ENCODE results near the gene MAN2A1. TPM values are rescaled to one million over a fixed set of nuclear protein-coding genes. Genes with fewer than 3 reads are reported as not detected.

The MAN2A1 gene
- total RNA-seq, 1 experiment from 2014 or later: 86.6 TPM

- H3K9me3 Mint-ChIP-seq: no peaks in the 10 kb centered on the region
- ATAC-seq: no peak
- no peak for DNase-seq (ENCODE audit: low spot score)
- ChIA-PET CTCF (no interaction called here), POLR2A (no interaction called here)
- no peak overlapping the region for H3K27ac Mint-ChIP-seq
- peaks cover 58% of the 10 kb centered on the region for H3K36me3 Mint-ChIP-seq
- TF ChIP-seq CDX4 (CRISPR knock-in tag; IDR thresholded peaks at IDR 0.05; ENCODE audit: borderline replicate concordance) (no peak), ZNF416 (CRISPR knock-in tag; IDR thresholded peaks at IDR 0.05) (no peak), KAT7 (CRISPR knock-in tag; IDR thresholded peaks at IDR 0.05; ENCODE audit: borderline replicate concordance) (no peak), ZNF263 (CRISPR knock-in tag; IDR thresholded peaks at IDR 0.05; ENCODE audit: low read depth) (no peak), ATF3 (CRISPR knock-in tag; conservative IDR thresholded peaks at IDR 0.05) (no peak), ZNF232 (CRISPR knock-in tag; IDR thresholded peaks at IDR 0.05) (no peak)
- TF ChIP-seq, protein P1, sequence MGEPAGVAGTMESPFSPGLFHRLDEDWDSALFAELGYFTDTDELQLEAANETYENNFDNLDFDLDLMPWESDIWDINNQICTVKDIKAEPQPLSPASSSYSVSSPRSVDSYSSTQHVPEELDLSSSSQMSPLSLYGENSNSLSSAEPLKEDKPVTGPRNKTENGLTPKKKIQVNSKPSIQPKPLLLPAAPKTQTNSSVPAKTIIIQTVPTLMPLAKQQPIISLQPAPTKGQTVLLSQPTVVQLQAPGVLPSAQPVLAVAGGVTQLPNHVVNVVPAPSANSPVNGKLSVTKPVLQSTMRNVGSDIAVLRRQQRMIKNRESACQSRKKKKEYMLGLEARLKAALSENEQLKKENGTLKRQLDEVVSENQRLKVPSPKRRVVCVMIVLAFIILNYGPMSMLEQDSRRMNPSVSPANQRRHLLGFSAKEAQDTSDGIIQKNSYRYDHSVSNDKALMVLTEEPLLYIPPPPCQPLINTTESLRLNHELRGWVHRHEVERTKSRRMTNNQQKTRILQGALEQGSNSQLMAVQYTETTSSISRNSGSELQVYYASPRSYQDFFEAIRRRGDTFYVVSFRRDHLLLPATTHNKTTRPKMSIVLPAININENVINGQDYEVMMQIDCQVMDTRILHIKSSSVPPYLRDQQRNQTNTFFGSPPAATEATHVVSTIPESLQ (CRISPR knock-in tag; IDR thresholded peaks at IDR 0.05): no peak
- H3K4me1 Mint-ChIP-seq: peaks cover 9% of the 10 kb centered on the region; the same call in 1 of the 2 replicates
- H3K27me3 Mint-ChIP-seq (ENCODE audit: low read depth): no peaks in the 10 kb centered on the region
- no peak overlapping the region for H3K4me3 Mint-ChIP-seq
Measured at GRCh38 chr5:109849478-109850088, 159.9 kb downstream of the MAN2A1 start.

DNA sequence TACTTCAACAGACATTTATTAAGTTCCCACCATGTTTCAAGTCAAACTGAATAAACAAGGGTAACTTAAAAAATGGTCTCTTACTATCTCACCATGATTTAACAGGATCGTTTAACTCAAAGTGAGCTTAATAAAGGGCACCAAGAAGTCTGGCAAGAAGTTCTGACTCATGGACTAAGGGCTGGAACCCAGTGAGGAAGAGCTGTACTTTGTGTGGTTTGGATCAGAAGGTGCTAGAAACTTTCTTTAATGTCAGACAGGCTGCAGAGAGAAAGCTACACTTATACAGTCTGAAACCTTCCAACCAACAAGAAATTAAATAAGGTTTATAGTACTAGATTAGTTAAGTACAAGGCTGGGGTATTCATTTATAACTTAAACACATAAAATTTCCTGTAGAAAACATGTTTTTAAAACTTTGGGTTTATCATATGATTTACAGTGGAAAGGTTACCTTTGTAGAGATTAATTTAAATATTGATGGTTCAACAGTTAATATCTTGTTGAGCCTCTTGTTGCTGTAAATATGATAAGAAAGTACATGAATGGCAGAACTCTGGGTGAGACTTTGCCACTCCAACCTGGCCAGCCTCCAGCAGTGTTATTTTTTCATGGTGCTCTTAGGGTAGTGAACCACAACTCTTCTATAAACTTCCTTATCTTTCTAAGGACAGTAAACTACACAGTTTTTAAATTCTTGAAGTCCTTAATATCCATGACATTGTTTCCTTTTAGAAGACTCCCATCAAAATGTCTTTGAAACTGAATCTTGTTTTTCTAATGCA lies 162.8 kb downstream of the MAN2A1 start:
- ATAC-seq: no peak
- DNase-seq (ENCODE audit: low spot score): no peak
- ChIA-PET POLR2A (no interaction called here), CTCF (no interaction called here)
- H3K36me3 Mint-ChIP-seq: peaks cover 64% of the 10 kb centered on the region
- no peak overlapping the region for H3K27ac Mint-ChIP-seq
- H3K4me3 Mint-ChIP-seq: no peak overlapping the region
- no peaks in the 10 kb centered on the region for H3K27me3 Mint-ChIP-seq (ENCODE audit: low read depth)
- H3K4me1 Mint-ChIP-seq: peaks cover 17% of the 10 kb centered on the region
- no peak for TF ChIP-seq ZNF232 (CRISPR knock-in tag; IDR thresholded peaks at IDR 0.05)
- TF ChIP-seq, protein P2, sequence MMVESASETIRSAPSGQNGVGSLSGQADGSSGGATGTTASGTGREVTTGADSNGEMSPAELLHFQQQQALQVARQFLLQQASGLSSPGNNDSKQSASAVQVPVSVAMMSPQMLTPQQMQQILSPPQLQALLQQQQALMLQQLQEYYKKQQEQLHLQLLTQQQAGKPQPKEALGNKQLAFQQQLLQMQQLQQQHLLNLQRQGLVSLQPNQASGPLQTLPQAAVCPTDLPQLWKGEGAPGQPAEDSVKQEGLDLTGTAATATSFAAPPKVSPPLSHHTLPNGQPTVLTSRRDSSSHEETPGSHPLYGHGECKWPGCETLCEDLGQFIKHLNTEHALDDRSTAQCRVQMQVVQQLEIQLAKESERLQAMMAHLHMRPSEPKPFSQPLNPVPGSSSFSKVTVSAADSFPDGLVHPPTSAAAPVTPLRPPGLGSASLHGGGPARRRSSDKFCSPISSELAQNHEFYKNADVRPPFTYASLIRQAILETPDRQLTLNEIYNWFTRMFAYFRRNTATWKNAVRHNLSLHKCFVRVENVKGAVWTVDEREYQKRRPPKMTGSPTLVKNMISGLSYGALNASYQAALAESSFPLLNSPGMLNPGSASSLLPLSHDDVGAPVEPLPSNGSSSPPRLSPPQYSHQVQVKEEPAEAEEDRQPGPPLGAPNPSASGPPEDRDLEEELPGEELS (CRISPR knock-in tag; IDR thresholded peaks at IDR 0.05): no peak
- TF ChIP-seq SMAD4 (CRISPR knock-in tag; IDR thresholded peaks at IDR 0.05): no peak
- TF ChIP-seq NR2C2 (CRISPR knock-in tag; IDR thresholded peaks at IDR 0.05): no peak
- TF ChIP-seq TP53 (CRISPR knock-in tag; IDR thresholded peaks at IDR 0.05): no peak
- TF ChIP-seq NR1H2 (CRISPR knock-in tag; IDR thresholded peaks at IDR 0.05): no peak
- TF ChIP-seq ZNF416 (CRISPR knock-in tag; IDR thresholded peaks at IDR 0.05): no peak
- no peaks in the 10 kb centered on the region for H3K9me3 Mint-ChIP-seq

DNA sequence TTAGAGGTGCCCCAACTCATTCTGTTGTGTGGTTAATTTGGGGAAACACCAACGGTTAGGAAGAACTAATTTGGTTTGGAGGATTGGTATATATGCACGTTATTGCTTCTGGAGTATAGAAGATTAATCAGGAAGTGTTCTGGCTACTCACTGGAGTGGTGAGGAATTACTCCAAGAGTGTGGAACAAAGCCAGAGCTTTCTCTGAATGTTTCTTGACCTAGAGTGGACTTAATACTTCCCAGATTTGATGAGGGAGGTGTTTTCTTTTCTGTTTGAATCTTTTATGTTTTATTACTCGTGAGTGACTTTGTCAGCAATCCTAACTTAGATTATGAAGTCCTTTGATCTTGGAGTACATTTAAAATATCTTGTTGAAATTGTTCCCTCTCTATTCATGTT lies 163.7 kb downstream of the MAN2A1 start:
- Mint-ChIP-seq H3K27me3 (ENCODE audit: low read depth) (no peaks in the 10 kb centered on the region), H3K9me3 (no peaks in the 10 kb centered on the region), H3K4me1 (peaks cover 20% of the 10 kb centered on the region), H3K27ac (no peak overlapping the region), H3K4me3 (no peak overlapping the region), H3K36me3 (peaks cover 61% of the 10 kb centered on the region)
- DNase-seq (ENCODE audit: low spot score): no peak
- POLR2A ChIA-PET: no interaction called here
- CTCF ChIA-PET: no interaction called here
- no peak for ATAC-seq
- TF ChIP-seq MXD4 (CRISPR knock-in tag; IDR thresholded peaks at IDR 0.05; ENCODE audit: borderline replicate concordance) (no peak), GRHL2 (CRISPR knock-in tag; IDR thresholded peaks at IDR 0.05; ENCODE audit: insufficient replicate concordance, severe bottlenecking) (no peak), ATF1 (CRISPR knock-in tag; IDR thresholded peaks at IDR 0.05) (no peak), NR1H2 (CRISPR knock-in tag; IDR thresholded peaks at IDR 0.05) (no peak), TEAD4 (CRISPR knock-in tag; IDR thresholded peaks at IDR 0.05) (no peak), NR3C1 (CRISPR knock-in tag; conservative IDR thresholded peaks at IDR 0.05; ENCODE audit: low read depth) (no peak), GTF2I (CRISPR knock-in tag; conservative IDR thresholded peaks at IDR 0.05) (no peak)
- TF ChIP-seq, protein P3, sequence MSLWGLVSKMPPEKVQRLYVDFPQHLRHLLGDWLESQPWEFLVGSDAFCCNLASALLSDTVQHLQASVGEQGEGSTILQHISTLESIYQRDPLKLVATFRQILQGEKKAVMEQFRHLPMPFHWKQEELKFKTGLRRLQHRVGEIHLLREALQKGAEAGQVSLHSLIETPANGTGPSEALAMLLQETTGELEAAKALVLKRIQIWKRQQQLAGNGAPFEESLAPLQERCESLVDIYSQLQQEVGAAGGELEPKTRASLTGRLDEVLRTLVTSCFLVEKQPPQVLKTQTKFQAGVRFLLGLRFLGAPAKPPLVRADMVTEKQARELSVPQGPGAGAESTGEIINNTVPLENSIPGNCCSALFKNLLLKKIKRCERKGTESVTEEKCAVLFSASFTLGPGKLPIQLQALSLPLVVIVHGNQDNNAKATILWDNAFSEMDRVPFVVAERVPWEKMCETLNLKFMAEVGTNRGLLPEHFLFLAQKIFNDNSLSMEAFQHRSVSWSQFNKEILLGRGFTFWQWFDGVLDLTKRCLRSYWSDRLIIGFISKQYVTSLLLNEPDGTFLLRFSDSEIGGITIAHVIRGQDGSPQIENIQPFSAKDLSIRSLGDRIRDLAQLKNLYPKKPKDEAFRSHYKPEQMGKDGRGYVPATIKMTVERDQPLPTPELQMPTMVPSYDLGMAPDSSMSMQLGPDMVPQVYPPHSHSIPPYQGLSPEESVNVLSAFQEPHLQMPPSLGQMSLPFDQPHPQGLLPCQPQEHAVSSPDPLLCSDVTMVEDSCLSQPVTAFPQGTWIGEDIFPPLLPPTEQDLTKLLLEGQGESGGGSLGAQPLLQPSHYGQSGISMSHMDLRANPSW (CRISPR knock-in tag; conservative IDR thresholded peaks at IDR 0.05; ENCODE audit: low read depth): no peak
- TF ChIP-seq, protein P1 (CRISPR knock-in tag; IDR thresholded peaks at IDR 0.05): no peak

Measured in WTC11 (cell line).